HG03457 (cell line): ENCODE results near the gene SCAMP1.
"Not testable (repeated sequence)": the region's sequence is repeated elsewhere in the genome, so short reads cannot be mapped to it uniquely, and the experiment has no call there.

Experiments
- ATAC-seq: cut with Tn5 transposase; IDR thresholded peaks from one replicate; pipeline ENCODE4 v1.9.1; 2021; ENCODE audit warnings: moderate number of reproducible peaks; ENCODE audit not compliant: unreplicated experiment

The SCAMP1 gene

GRCh38 chr5:78420548-78420947 is 60.1 kb downstream of the SCAMP1 start:
- no peak for ATAC-seq

- ATAC-seq = no peak
These were observed 64.2 kb downstream of the SCAMP1 start for GRCh38 chr5:78424665-78425064.

GRCh38 chr5:78429332-78429980 is 69.0 kb downstream of the SCAMP1 start:
- ATAC-seq = no peak

- ATAC-seq = no peak
These were observed 70.4 kb downstream of the SCAMP1 start for GRCh38 chr5:78430866-78431265.

- ATAC-seq = no peak
These were observed 73.6 kb downstream of the SCAMP1 start for GRCh38 chr5:78433972-78434371.

- no peak for ATAC-seq
These were observed 87.5 kb downstream of the SCAMP1 start for GRCh38 chr5:78447775-78448424.

GRCh38 chr5:78449103-78449502 is 88.7 kb downstream of the SCAMP1 start:
- no peak for ATAC-seq

- not testable (repeated sequence) for ATAC-seq
These were observed 97.1 kb downstream of the SCAMP1 start for GRCh38 chr5:78457507-78457906.

- no peak for ATAC-seq
These were observed 98.4 kb downstream of the SCAMP1 start for GRCh38 chr5:78458843-78459242.

- no peak for ATAC-seq
These were observed 106.7 kb downstream of the SCAMP1 start for GRCh38 chr5:78467140-78467539.

- no peak for ATAC-seq
These were observed 107.4 kb downstream of the SCAMP1 start for GRCh38 chr5:78467752-78468357.

GRCh38 chr5:78471896-78472295 is 111.5 kb downstream of the SCAMP1 start:
- ATAC-seq = no peak

- ATAC-seq = no peak
These were observed 112.2 kb downstream of the SCAMP1 start for GRCh38 chr5:78472469-78473106.

- no peak for ATAC-seq
These were observed 113.3 kb downstream of the SCAMP1 start for GRCh38 chr5:78473751-78474150.

GRCh38 chr5:78475370-78475769 is 115.0 kb downstream of the SCAMP1 start:
- ATAC-seq = no peak

GRCh38 chr5:78476795-78477194 is 116.4 kb downstream of the SCAMP1 start:
- no peak for ATAC-seq

GRCh38 chr5:78482948-78483347 is 122.5 kb downstream of the SCAMP1 start:
- no peak for ATAC-seq

- peak; percentile 77 for ATAC-seq
These were observed 123.5 kb downstream of the SCAMP1 start for GRCh38 chr5:78483809-78484521.

- no peak for ATAC-seq
These were observed 125.8 kb downstream of the SCAMP1 start for GRCh38 chr5:78486218-78486617.

- ATAC-seq = no peak
These were observed 127.4 kb downstream of the SCAMP1 start for GRCh38 chr5:78487846-78488245.
